ENCODE data around the gene MGLL. TPM values are rescaled to one million over a fixed set of nuclear protein-coding genes. Genes with fewer than 3 reads are reported as not detected.

The MGLL gene
- total and polyA plus RNA-seq, 7 donors: 24.7 to 220 (median 46.8) TPM

DNA sequence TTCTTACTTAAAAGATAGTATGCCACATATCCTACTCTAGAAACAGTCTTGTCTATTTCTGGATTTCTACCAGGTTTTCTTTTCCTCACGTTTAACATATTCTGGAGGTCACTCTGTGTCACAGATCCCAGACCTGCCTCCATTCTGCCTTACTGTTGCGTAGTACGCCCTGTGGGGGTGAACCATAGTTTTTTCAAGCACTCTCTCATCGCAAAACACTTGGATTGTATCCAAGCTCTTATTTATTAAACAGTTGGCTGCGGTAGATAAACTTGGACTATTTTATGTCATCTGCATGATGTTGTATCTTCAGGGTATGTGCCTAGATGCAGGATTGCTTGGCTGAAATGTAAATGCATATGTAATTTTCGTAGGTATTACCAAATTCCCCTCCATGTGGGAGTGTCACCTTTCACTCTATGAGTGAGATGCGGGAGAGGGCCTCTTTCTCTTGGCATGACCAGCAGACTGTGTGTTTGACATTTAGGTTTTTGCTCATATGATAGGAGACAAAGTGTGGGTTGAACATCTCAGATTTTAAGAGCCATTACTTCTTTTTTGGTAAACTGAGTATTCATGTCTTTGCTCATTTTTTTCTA lies 93.8 kb downstream of the MGLL start:
- TF ChIP-seq EP300 (IDR thresholded peaks at IDR 0.05) (no peak), POLR2AphosphoS5 (IDR thresholded peaks at IDR 0.05) (no peak), POLR2A (IDR thresholded peaks at IDR 0.05) (no peak)
- TF ChIP-seq, protein P1, sequence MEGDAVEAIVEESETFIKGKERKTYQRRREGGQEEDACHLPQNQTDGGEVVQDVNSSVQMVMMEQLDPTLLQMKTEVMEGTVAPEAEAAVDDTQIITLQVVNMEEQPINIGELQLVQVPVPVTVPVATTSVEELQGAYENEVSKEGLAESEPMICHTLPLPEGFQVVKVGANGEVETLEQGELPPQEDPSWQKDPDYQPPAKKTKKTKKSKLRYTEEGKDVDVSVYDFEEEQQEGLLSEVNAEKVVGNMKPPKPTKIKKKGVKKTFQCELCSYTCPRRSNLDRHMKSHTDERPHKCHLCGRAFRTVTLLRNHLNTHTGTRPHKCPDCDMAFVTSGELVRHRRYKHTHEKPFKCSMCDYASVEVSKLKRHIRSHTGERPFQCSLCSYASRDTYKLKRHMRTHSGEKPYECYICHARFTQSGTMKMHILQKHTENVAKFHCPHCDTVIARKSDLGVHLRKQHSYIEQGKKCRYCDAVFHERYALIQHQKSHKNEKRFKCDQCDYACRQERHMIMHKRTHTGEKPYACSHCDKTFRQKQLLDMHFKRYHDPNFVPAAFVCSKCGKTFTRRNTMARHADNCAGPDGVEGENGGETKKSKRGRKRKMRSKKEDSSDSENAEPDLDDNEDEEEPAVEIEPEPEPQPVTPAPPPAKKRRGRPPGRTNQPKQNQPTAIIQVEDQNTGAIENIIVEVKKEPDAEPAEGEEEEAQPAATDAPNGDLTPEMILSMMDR (IDR thresholded peaks at IDR 0.05): no peak
- Histone ChIP-seq H3K27ac (no peak overlapping the region), H3K4me3 (no peak overlapping the region), H3K36me3 (no peaks in the 10 kb centered on the region), H3K9me3 (no peaks in the 10 kb centered on the region), H3K4me1 (peaks cover 0 to 25% (median 3%) of the 10 kb centered on the region in 4 donors), H3K27me3 (no peaks in the 10 kb centered on the region)
- 80 to 84% methylated on average over 7 of the region's 7 CpGs for WGBS, 2 donors
- intact Hi-C loops (cut with DNase I): no loop called here
- no peak for DNase-seq

DNA sequence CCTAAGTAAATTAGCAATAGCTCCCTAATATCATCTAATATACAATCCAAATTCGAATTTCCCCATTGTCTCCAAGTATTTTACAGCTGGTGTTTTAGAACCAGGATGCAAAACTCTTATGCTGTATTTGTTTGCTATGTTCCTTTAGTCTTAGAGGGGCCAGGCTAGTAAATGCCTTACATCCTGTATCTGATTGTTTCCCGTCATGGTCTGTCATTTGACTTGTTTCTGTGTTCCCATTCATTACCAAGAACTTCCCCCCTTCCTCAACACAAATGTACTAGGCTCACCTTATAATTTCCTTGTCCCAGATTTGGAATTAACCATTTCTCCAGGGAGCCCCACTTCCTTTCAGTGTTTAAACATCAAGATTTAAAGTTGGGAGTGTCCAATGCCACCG lies 95.4 kb downstream of the MGLL start:
- Histone ChIP-seq H3K9me3 (no peaks in the 10 kb centered on the region), H3K36me3 (no peaks in the 10 kb centered on the region), H3K27me3 (no peaks in the 10 kb centered on the region), H3K4me3 (no peak overlapping the region), H3K27ac (no peak overlapping the region), H3K4me1 (peaks cover 0 to 30% (median 14%) of the 10 kb centered on the region in 4 donors)
- WGBS, 2 donors: 81 to 87% methylated on average over 3 of the region's 3 CpGs
- intact Hi-C loops (cut with DNase I): no loop called here
- DNase-seq: no peak
- TF ChIP-seq, protein P1 (IDR thresholded peaks at IDR 0.05): no peak
- no peak for TF ChIP-seq EP300 (IDR thresholded peaks at IDR 0.05)
- TF ChIP-seq POLR2AphosphoS5 (IDR thresholded peaks at IDR 0.05): no peak

DNA sequence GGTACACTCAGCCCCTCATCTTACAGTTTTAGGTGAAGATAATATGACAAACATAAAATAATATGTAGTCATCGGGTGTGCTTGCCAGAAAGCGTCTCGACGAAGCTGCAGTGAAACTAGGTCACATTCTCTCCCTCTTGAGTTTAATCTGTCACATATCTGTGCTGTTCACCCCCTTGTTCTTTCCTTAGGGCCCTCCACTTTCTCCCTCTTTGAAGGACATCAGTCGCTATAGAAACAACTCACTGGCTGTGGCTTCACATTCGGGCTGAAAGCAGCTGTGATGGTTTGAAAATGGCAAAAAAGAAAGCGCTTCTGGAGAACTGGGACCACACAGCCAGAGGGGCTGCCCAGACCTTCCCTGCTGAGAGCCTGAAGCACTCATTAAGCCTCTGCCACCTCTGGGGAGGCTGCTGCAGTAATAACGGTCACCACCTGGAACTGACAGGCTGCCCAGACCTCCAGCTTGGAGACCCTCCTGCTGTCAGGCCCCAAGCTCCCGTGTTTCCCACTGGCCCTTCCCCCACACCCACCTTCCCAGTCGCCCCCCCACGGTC lies 99.2 kb downstream of the MGLL start:
- H3K27ac ChIP-seq: peak overlapping the region; percentile 43 to 75 (median 62)
- peaks cover 0 to 11% (median 0%) of the 10 kb centered on the region in 4 donors for H3K36me3 ChIP-seq
- DNase-seq: no peak
- WGBS, 2 donors: 75 to 80% methylated on average over 11 of the region's 11 CpGs
- H3K4me3 ChIP-seq: peak overlapping the region in 2 of 4 donors; percentile 2 to 11
- no peaks in the 10 kb centered on the region for H3K27me3 ChIP-seq
- no peak for TF ChIP-seq POLR2AphosphoS5 (IDR thresholded peaks at IDR 0.05)
- TF ChIP-seq EP300 (IDR thresholded peaks at IDR 0.05): no peak
- TF ChIP-seq, protein P1 (IDR thresholded peaks at IDR 0.05): no peak
- no peak for TF ChIP-seq POLR2A (IDR thresholded peaks at IDR 0.05)
- intact Hi-C loops (cut with DNase I): no loop called here
- H3K4me1 ChIP-seq: peaks cover 0 to 44% (median 27%) of the 10 kb centered on the region in 4 donors
- no peaks in the 10 kb centered on the region for H3K9me3 ChIP-seq

DNA sequence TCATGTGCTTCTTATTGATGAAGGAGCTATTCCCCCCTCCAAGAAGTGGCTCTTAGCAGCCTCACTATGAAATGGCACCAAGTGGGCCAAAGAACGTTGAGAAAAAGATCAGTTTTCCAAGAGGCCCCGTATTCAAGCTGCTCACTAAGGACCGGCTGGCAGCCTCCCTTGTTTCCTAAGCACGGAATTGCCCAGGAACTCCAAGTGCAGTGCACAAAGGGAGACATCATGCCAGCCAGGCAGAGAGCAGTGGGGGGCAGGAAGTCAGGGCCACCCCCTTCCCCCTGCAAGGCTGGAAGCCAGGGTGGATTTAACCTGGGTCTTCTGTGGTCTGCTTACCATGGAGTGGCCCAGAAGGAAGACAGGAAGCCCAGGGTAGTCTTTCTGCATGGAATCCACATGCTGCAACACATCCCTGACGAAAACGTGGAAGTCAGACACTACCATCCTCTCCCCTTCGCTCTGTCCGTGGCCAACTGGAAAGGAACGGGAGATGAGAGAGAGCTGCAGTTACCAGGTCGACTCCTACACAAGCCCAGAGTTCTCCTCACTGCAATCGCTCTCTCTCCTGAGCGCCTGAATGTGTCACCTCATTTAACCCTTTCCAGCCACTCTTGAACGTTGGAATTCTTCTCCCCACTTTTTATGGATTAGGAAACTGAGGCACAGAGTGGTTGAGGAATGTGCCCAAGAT lies 100.1 kb downstream of the MGLL start:
- peak; percentile 29 for DNase-seq
- peaks cover 0 to 52% (median 31%) of the 10 kb centered on the region in 4 donors for H3K4me1 ChIP-seq
- no peaks in the 10 kb centered on the region for H3K27me3 ChIP-seq
- peaks cover 0 to 11% (median 0%) of the 10 kb centered on the region in 4 donors for H3K36me3 ChIP-seq
- no peak overlapping the region for H3K4me3 ChIP-seq
- H3K27ac ChIP-seq: peak overlapping the region; percentile 43 to 75 (median 62)
- WGBS, 2 donors: 82 to 83% methylated on average over 13 of the region's 13 CpGs
- TF ChIP-seq, protein P1 (IDR thresholded peaks at IDR 0.05): no peak
- TF ChIP-seq EP300 (IDR thresholded peaks at IDR 0.05): no peak
- TF ChIP-seq POLR2A (IDR thresholded peaks at IDR 0.05): no peak
- TF ChIP-seq POLR2AphosphoS5 (IDR thresholded peaks at IDR 0.05): no peak
- no peaks in the 10 kb centered on the region for H3K9me3 ChIP-seq
- intact Hi-C loops (cut with DNase I): no loop called here
